DND-41 (cell line): ENCODE measurements around the gene TLCD2.

Experiments used
- CTCF ChIP-seq: IDR thresholded peaks from 2 replicates; pipeline ENCODE4 v1.5.1; 2012; ENCODE audit warnings: borderline replicate concordance, low read length, moderate library complexity, mild to moderate bottlenecking; ENCODE audit not compliant: poor library complexity, severe bottlenecking; ENCODE audit errors: extremely low read depth
- EZH2 ChIP-seq: IDR thresholded peaks from 3 replicates; pipeline ENCODE4 v1.6.1; 2012; ENCODE audit warnings: borderline replicate concordance, low read depth, mild to moderate bottlenecking, moderate library complexity, low read length, inconsistent platforms; ENCODE audit not compliant: severe bottlenecking

GRCh38 chr17:1736348-1737281 is 26.4 kb upstream of the TLCD2 start:
- TF ChIP-seq CTCF (no peak), EZH2 (no peak)
